Measurements from ENCODE around the gene TMEM132A. TPM values are rescaled to one million over a fixed set of nuclear protein-coding genes. Genes with fewer than 3 reads are reported as not detected.

Gene TMEM132A
- total and polyA plus RNA-seq, 10 of the 15 experiments (the other 5 are each of a cell fraction or from before 2014, with no cell fraction given): 0.16 to 25.0 (median 4.3) TPM

DNA sequence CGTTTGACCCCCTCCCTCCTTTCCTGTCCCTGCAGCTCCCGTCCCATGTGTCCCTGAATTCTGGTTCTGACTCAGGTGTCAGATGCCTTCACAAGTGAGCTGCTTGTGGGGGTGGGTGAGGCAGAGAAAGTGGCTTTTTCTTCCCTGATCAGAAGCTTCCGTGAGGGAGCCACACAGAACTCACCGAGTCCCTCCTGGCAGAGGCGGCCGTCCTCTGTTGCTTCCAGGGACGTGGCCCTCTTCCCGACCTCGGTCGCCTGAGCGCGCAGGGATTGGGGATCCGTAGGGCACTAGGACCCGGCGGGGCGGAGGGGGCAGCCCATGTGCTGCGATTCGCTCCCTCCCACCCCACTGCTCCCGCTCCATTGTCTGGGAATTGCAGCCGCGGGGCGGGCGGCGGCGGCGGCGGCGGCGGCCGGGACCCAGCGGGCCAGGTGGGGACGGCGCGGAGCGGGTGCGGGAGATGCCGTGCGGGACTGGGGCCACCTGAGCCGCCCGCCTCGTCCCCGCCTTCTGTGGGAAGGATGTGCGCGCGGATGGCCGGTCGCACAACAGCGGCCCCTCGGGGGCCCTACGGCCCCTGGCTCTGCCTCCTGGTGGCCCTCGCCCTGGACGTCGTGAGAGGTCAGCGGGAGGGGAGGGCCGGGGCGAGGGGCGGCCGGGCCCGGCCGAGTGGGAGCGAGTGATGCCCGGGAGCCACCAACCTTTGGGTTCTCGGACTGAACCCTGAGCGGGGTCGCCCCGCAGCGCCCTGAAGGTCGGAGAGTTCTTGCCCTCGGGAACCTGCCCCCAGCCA lies at the start of gene TMEM132A (continued):
- TF ChIP-seq, protein P1, sequence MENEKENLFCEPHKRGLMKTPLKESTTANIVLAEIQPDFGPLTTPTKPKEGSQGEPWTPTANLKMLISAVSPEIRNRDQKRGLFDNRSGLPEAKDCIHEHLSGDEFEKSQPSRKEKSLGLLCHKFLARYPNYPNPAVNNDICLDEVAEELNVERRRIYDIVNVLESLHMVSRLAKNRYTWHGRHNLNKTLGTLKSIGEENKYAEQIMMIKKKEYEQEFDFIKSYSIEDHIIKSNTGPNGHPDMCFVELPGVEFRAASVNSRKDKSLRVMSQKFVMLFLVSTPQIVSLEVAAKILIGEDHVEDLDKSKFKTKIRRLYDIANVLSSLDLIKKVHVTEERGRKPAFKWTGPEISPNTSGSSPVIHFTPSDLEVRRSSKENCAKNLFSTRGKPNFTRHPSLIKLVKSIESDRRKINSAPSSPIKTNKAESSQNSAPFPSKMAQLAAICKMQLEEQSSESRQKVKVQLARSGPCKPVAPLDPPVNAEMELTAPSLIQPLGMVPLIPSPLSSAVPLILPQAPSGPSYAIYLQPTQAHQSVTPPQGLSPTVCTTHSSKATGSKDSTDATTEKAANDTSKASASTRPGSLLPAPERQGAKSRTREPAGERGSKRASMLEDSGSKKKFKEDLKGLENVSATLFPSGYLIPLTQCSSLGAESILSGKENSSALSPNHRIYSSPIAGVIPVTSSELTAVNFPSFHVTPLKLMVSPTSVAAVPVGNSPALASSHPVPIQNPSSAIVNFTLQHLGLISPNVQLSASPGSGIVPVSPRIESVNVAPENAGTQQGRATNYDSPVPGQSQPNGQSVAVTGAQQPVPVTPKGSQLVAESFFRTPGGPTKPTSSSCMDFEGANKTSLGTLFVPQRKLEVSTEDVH (IDR thresholded peaks at IDR 0.05; ENCODE audit: low read depth, partially characterized antibody): no peak
- no peak for TF ChIP-seq NFYA (IDR thresholded peaks at IDR 0.05; ENCODE audit: borderline replicate concordance, low read depth, low read length)
- no peak for TF ChIP-seq TCF7 (IDR thresholded peaks at IDR 0.05; ENCODE audit: borderline replicate concordance)
- peak; percentile 2 for TF ChIP-seq SP1 (IDR thresholded peaks at IDR 0.05; ENCODE audit: low read depth, low read length)
- TF ChIP-seq, protein P2, sequence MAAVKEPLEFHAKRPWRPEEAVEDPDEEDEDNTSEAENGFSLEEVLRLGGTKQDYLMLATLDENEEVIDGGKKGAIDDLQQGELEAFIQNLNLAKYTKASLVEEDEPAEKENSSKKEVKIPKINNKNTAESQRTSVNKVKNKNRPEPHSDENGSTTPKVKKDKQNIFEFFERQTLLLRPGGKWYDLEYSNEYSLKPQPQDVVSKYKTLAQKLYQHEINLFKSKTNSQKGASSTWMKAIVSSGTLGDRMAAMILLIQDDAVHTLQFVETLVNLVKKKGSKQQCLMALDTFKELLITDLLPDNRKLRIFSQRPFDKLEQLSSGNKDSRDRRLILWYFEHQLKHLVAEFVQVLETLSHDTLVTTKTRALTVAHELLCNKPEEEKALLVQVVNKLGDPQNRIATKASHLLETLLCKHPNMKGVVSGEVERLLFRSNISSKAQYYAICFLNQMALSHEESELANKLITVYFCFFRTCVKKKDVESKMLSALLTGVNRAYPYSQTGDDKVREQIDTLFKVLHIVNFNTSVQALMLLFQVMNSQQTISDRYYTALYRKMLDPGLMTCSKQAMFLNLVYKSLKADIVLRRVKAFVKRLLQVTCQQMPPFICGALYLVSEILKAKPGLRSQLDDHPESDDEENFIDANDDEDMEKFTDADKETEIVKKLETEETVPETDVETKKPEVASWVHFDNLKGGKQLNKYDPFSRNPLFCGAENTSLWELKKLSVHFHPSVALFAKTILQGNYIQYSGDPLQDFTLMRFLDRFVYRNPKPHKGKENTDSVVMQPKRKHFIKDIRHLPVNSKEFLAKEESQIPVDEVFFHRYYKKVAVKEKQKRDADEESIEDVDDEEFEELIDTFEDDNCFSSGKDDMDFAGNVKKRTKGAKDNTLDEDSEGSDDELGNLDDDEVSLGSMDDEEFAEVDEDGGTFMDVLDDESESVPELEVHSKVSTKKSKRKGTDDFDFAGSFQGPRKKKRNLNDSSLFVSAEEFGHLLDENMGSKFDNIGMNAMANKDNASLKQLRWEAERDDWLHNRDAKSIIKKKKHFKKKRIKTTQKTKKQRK (IDR thresholded peaks at IDR 0.05; ENCODE audit: low read depth, low read length): no peak
- no peak for TF ChIP-seq RAD21 (IDR thresholded peaks at IDR 0.05; ENCODE audit: insufficient read depth, low read depth, low read length)
- TF ChIP-seq TARDBP (IDR thresholded peaks at IDR 0.05; ENCODE audit: borderline replicate concordance): no peak
- no peak for TF ChIP-seq MEF2A (IDR thresholded peaks at IDR 0.05; ENCODE audit: insufficient read depth, low read depth, low read length)
- TF ChIP-seq TBL1XR1 (IDR thresholded peaks at IDR 0.05; ENCODE audit: low read depth, low read length): no peak
- TF ChIP-seq, protein P3, sequence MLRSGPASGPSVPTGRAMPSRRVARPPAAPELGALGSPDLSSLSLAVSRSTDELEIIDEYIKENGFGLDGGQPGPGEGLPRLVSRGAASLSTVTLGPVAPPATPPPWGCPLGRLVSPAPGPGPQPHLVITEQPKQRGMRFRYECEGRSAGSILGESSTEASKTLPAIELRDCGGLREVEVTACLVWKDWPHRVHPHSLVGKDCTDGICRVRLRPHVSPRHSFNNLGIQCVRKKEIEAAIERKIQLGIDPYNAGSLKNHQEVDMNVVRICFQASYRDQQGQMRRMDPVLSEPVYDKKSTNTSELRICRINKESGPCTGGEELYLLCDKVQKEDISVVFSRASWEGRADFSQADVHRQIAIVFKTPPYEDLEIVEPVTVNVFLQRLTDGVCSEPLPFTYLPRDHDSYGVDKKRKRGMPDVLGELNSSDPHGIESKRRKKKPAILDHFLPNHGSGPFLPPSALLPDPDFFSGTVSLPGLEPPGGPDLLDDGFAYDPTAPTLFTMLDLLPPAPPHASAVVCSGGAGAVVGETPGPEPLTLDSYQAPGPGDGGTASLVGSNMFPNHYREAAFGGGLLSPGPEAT (IDR thresholded peaks at IDR 0.05; ENCODE audit: low read depth): peak; percentile 72
- peak in 1 of 2 experiments; percentile 59; a peak in 2 of 4 replicates for TF ChIP-seq BHLHE40 (IDR thresholded peaks at IDR 0.05; ENCODE audit: borderline replicate concordance in 1 of 2, low read depth in 2 of 2, low read length in 1 of 2)
- TF ChIP-seq HDAC2 (IDR thresholded peaks at IDR 0.05): no peak
- peak; percentile 30; the same call in 1 of the 2 replicates for TF ChIP-seq ZBED1 (IDR thresholded peaks at IDR 0.05; ENCODE audit: borderline replicate concordance)
- no peak for TF ChIP-seq CBX3 (IDR thresholded peaks at IDR 0.05; ENCODE audit: borderline replicate concordance, low read depth)
- TF ChIP-seq HCFC1 (IDR thresholded peaks at IDR 0.05; ENCODE audit: low read length): no peak
- no peak for TF ChIP-seq CHD4 (IDR thresholded peaks at IDR 0.05)
- TF ChIP-seq YY1 (IDR thresholded peaks at IDR 0.05; ENCODE audit: low read depth, low read length): no peak
- TF ChIP-seq HDGF (IDR thresholded peaks at IDR 0.05): 0 out of 2 replicates have a peak, but pooled peaks have one; percentile 48
- TF ChIP-seq JUND (IDR thresholded peaks at IDR 0.05; ENCODE audit: low read depth, low read length): no peak
- TF ChIP-seq POLR2AphosphoS5 (IDR thresholded peaks at IDR 0.05; ENCODE audit: low read length): no peak
- TF ChIP-seq CEBPB (IDR thresholded peaks at IDR 0.05; ENCODE audit: borderline replicate concordance in 1 of 2, low read depth in 2 of 2, low read length in 2 of 2): no peak
